Non-pigmented ciliary epithelial cell (primary cell): ENCODE results near the gene UBXN6.

Source experiments
- DNase-seq: peaks from one replicate; pipeline ENCODE4 v3.0.0-alpha.2; 2010; ENCODE audit warnings: low read depth

UBXN6 gene

DNA sequence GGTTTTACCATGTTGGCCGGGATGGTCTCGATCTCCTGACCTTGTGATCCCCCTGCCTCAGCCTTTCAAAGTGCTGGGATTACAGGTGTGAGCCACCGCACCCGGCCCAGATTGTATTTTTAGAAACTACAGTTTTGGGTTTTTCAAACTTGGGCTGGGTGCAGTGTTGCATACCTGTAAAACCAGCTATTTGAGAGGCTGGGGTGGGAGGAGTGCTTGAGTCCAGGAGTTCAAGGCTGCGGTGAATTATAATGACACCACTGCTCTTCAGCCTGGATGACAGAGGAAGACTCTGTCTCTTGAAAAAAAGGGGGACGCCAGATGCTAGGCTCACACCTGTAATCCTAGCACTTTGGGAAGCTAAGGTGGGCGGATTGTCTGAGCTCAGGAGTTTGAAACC, 51.0 kb downstream of the UBXN6 start:
- no peak for DNase-seq

GRCh38 chr19:4405977-4406376, 51.6 kb downstream of the UBXN6 start:
- DNase-seq = no peak

DNA sequence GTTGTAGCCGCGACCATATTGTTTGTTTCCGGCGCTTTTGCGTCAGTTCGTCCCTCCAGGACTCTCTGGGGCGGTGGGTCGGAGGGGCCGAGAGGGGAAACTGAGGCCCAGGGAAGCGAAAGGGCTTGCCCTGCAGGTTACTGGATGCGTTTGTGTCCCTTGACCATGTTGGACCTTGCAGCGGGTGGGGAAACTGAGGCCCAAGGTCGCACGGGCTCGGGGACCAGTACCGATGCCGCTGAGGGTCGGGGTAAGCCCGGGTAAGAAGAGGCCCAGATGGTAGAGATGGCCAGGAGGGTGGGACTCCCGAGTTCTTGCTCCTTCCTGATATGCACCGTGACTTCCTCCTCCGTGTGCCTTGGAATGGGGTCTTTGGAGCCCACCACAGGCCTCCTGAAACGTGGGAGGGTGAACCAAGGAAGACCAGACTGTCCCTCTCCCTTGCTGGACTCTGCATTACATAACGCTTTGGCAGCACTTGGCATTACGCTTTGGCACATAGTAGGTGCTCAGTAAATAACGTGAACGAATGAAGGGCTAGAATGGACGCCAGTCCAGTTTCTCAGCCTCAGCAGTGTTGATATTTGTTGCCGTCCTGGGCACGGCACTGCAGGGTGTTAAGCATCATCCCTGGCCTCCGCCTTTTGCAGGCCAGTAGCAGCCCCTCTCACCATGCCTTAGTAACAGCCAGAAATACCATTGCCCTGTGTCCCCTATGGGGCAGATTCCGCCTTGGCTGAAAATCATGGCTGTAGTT, 54.4 kb downstream of the UBXN6 start:
- no peak for DNase-seq

DNA sequence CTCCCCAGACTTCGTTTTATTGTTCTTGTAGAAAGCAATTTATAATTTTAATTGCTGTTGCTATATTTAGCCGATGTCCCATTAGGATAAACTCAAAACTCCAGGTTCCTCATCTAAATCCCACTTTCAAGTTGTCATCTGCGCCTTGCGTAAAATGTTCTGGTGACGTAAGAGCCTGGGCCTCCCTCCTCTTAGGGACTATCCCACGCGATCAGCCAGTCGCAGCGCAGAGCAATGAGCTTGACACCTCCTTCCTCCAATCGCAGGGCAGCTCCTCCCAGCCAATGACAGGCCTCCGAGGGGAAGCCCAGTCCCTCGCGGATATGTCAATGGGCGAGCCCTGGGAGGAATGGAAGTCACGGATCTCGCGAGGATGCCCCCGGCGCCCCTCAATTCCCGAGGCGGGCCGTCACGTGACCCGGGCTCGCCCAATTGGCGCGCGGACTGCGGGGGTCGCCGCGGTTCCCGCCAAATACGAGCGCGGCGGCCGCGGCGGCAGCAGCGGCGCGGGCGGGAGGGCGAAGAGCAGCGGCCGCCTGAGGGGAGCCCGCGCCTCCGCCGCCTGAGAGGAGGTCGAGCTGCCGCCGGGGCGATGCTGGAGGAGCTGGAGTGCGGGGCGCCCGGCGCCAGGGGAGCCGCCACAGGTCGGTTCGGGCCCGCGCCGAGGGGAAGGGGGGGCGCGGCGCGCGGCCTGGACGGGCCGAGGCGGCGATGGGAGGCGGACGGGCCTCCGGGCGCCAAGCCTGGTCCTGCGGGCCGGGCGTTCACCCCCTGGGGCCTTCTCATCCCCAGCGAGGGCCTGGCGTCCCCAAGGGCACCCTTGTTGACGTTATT, 55.2 kb downstream of the UBXN6 start, which contains the start of gene CHAF1A:
Gene CHAF1A (plus strand): TSS at position 470 of the 834 bp plus-strand sequence. CDS start 123 bp downstream, at position 593.
- peak; percentile 100 for DNase-seq

- DNase-seq = no peak
Measured at GRCh38 chr19:4401769-4402170, 55.8 kb downstream of the UBXN6 start.

GRCh38 chr19:4400135-4400936, 57.3 kb downstream of the UBXN6 start, which contains the start of gene SH3GL1:
TSS of gene SH3GL1 (minus strand) at chr19:4400547. CDS start at chr19:4400368, 179 bp downstream.
- no peak for DNase-seq

DNA sequence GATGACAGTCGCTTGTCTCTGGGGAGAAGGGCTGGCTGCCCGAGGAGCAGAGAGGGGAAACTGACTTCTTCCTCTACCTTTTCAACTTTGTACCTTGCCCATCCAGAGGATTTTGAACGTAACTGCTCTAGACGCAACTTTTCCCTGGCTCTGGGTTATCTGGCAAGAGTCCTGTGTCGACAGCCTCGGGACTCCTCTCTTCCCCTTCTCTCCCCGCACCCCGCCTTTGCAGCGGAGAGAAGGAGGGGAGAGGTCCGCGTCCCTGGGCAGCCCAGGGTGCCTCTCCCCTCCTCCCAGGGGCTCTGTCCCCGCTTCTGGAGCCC, 57.8 kb downstream of the UBXN6 start:
- DNase-seq = no peak

- DNase-seq = no peak
Measured at GRCh38 chr19:4396949-4397783, 60.4 kb downstream of the UBXN6 start.
